ENCODE data around the gene WDR89. TPM values are rescaled to one million over a fixed set of nuclear protein-coding genes. Genes with fewer than 3 reads are reported as not detected.

Gene WDR89
- total and polyA plus RNA-seq, 2 donors (not counting 1 experiment from before 2014, with no cell fraction given), result 5.9 to 19.0 TPM

GRCh38 chr14:63671987-63672386 lies 30.3 kb upstream of the WDR89 start:
- Histone ChIP-seq H3K27me3 (replicated peaks in 1 of 4; ENCODE audit: control extremely low read depth in 1 of 4, control insufficient read depth in 3 of 4, insufficient read depth in 4 of 4, low read length in 3 of 4) (no peaks in the 10 kb centered on the region), H4K20me1 (ENCODE audit: control insufficient read depth, insufficient read depth, low read length, poor library complexity, severe bottlenecking) (no peaks in the 10 kb centered on the region), H3K36me3 (replicated peaks in 1 of 2; ENCODE audit: control extremely low read depth in 1 of 2, control insufficient read depth in 1 of 2, extremely low read depth in 1 of 2, insufficient read depth in 2 of 2, low read length in 1 of 2) (peaks cover 0 to 5% of the 10 kb centered on the region in 2 experiments), H3K27ac (ENCODE audit: low read length in 2 of 2) (no peak overlapping the region), H3K9me3 (ENCODE audit: control extremely low read depth in 1 of 3, control insufficient read depth in 2 of 3, insufficient read depth in 1 of 3, low read length in 2 of 3) (no peaks in the 10 kb centered on the region), H3K9ac (ENCODE audit: low read length) (no peak overlapping the region), H2AFZ (ENCODE audit: insufficient read depth, low read depth, low read length, poor library complexity, severe bottlenecking) (no peak overlapping the region), H3K4me1 (ENCODE audit: control insufficient read depth in 2 of 2, insufficient read depth in 2 of 2, low read length in 2 of 2) (no peaks in the 10 kb centered on the region), H3K4me3 (ENCODE audit: control extremely low read depth in 1 of 5, extremely low read depth in 1 of 5, insufficient read depth in 1 of 5, low read depth in 2 of 5, low read length in 4 of 5) (no peak overlapping the region), H3K4me2 (replicated peaks; ENCODE audit: low read depth, low read length, poor library complexity, severe bottlenecking) (no peak overlapping the region), H3K79me2 (ENCODE audit: control insufficient read depth, insufficient read depth, low read length) (no peaks in the 10 kb centered on the region)
- ChIA-PET POLR2A (no interaction called here), CTCF (interaction anchor here (0.6 kb wide), 1 partner anchor 36 kb away, joined by 4 read pairs; no protein-coding TSS in a partner anchor)
- no peaks in the 10 kb centered on the region for H3K27me3 Mint-ChIP-seq
- intact Hi-C loops (cut with micrococcal nuclease), result no loop called here
- TF ChIP-seq, protein P1, sequence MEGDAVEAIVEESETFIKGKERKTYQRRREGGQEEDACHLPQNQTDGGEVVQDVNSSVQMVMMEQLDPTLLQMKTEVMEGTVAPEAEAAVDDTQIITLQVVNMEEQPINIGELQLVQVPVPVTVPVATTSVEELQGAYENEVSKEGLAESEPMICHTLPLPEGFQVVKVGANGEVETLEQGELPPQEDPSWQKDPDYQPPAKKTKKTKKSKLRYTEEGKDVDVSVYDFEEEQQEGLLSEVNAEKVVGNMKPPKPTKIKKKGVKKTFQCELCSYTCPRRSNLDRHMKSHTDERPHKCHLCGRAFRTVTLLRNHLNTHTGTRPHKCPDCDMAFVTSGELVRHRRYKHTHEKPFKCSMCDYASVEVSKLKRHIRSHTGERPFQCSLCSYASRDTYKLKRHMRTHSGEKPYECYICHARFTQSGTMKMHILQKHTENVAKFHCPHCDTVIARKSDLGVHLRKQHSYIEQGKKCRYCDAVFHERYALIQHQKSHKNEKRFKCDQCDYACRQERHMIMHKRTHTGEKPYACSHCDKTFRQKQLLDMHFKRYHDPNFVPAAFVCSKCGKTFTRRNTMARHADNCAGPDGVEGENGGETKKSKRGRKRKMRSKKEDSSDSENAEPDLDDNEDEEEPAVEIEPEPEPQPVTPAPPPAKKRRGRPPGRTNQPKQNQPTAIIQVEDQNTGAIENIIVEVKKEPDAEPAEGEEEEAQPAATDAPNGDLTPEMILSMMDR (IDR thresholded peaks at IDR 0.05), result no peak
- TF ChIP-seq EZH2 (IDR thresholded peaks at IDR 0.05; ENCODE audit: borderline replicate concordance, insufficient read depth, low read depth, low read length, poor library complexity, severe bottlenecking), result no peak
- WGBS (ENCODE audit: insufficient coverage), result 100% methylated on average over 2 of the region's 3 CpGs
- DNase-seq, result no peak
- H3K4me1 Mint-ChIP-seq, result no peaks in the 10 kb centered on the region
- no peak overlapping the region for H3K27ac Mint-ChIP-seq
- H3K9me3 Mint-ChIP-seq (ENCODE audit: insufficient read depth), result no peaks in the 10 kb centered on the region
- ATAC-seq (ENCODE audit: low read depth), result no peak
- no peak overlapping the region for H3K4me3 Mint-ChIP-seq

DNA sequence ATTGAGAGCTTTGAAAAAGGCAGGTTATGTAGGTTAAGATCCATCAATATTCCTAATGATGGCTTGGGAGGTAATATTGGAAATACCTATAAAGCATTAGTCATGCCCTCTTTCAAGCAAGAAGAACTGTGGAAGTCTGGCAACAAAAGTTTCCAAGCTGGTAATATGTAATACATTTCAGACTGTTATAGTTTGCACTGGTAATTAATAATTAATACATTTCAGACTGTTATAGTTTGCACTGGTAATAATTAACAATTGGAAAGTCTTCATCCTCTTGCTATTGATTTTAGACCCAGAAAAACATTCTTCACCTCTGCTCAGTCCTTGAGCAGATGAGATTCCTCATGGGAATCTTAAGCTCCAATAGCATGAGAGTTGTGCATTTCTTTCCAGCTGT lies 29.0 kb upstream of the WDR89 start:
- intact Hi-C loops (cut with micrococcal nuclease), result no loop called here
- Histone ChIP-seq H3K4me1 (ENCODE audit: control insufficient read depth in 2 of 2, insufficient read depth in 2 of 2, low read length in 2 of 2) (no peaks in the 10 kb centered on the region), H3K36me3 (replicated peaks in 1 of 2; ENCODE audit: control extremely low read depth in 1 of 2, control insufficient read depth in 1 of 2, extremely low read depth in 1 of 2, insufficient read depth in 2 of 2, low read length in 1 of 2) (no peaks in the 10 kb centered on the region), H3K9me3 (ENCODE audit: control extremely low read depth in 1 of 3, control insufficient read depth in 2 of 3, insufficient read depth in 1 of 3, low read length in 2 of 3) (no peaks in the 10 kb centered on the region), H3K27me3 (replicated peaks in 1 of 4; ENCODE audit: control extremely low read depth in 1 of 4, control insufficient read depth in 3 of 4, insufficient read depth in 4 of 4, low read length in 3 of 4) (no peaks in the 10 kb centered on the region), H4K20me1 (ENCODE audit: control insufficient read depth, insufficient read depth, low read length, poor library complexity, severe bottlenecking) (no peaks in the 10 kb centered on the region), H3K4me2 (replicated peaks; ENCODE audit: low read depth, low read length, poor library complexity, severe bottlenecking) (no peak overlapping the region), H3K9ac (ENCODE audit: low read length) (no peak overlapping the region), H2AFZ (ENCODE audit: insufficient read depth, low read depth, low read length, poor library complexity, severe bottlenecking) (no peak overlapping the region), H3K27ac (ENCODE audit: low read length in 2 of 2) (no peak overlapping the region), H3K4me3 (ENCODE audit: control extremely low read depth in 1 of 5, extremely low read depth in 1 of 5, insufficient read depth in 1 of 5, low read depth in 2 of 5, low read length in 4 of 5) (no peak overlapping the region), H3K79me2 (ENCODE audit: control insufficient read depth, insufficient read depth, low read length) (no peaks in the 10 kb centered on the region)
- H3K4me3 Mint-ChIP-seq, result no peak overlapping the region
- no peaks in the 10 kb centered on the region for H3K27me3 Mint-ChIP-seq
- ChIA-PET CTCF (interaction anchor here (0.6 kb wide), 1 partner anchor 25 kb away, joined by 3 read pairs; no protein-coding TSS in a partner anchor), POLR2A (no interaction called here)
- TF ChIP-seq, protein P1 (IDR thresholded peaks at IDR 0.05), result no peak
- no peak for TF ChIP-seq EZH2 (IDR thresholded peaks at IDR 0.05; ENCODE audit: borderline replicate concordance, insufficient read depth, low read depth, low read length, poor library complexity, severe bottlenecking)
- no peaks in the 10 kb centered on the region for H3K9me3 Mint-ChIP-seq (ENCODE audit: insufficient read depth)
- DNase-seq, result no peak
- no peak for ATAC-seq (ENCODE audit: low read depth)
- no peak overlapping the region for H3K27ac Mint-ChIP-seq
- no peaks in the 10 kb centered on the region for H3K4me1 Mint-ChIP-seq
